Duodenal mucosa (tissue), 2 donors: Measurements from ENCODE around the gene TMEFF1.

Source experiments
- H3K27ac ChIP-seq: one replicate; pipeline ENCODE4 v1.7.0; 2013; ENCODE audit warnings: low read depth, low read length
- H3K27me3 ChIP-seq, 2 donors: one replicate each; pipeline ENCODE4 v1.7.0; 2013; ENCODE audit warnings: low read length in 2 of 2, control low read depth in 1 of 2; ENCODE audit not compliant: insufficient read depth in 2 of 2, control insufficient read depth in 1 of 2
- H3K36me3 ChIP-seq, 2 donors: one replicate each; pipeline ENCODE4 v1.7.0; 2013; ENCODE audit warnings: low read length in 2 of 2, control low read depth in 1 of 2; ENCODE audit not compliant: insufficient read depth in 2 of 2, control insufficient read depth in 1 of 2
- H3K4me1 ChIP-seq, 2 donors: one replicate each; pipeline ENCODE4 v1.7.0; 2013; ENCODE audit warnings: low read length in 2 of 2, control low read depth in 1 of 2; ENCODE audit not compliant: insufficient read depth in 2 of 2, control insufficient read depth in 1 of 2
- H3K4me3 ChIP-seq, 2 donors: one replicate each; pipeline ENCODE4 v1.7.0; 2013; ENCODE audit warnings: low read length in 2 of 2, low read depth in 1 of 2
- H3K9ac ChIP-seq, 2 donors: one replicate each; pipeline ENCODE4 v1.7.0; 2013; ENCODE audit warnings: low read length in 2 of 2, low read depth in 1 of 2
- H3K9me3 ChIP-seq, 2 donors: one replicate each; pipeline ENCODE4 v1.7.0; 2013; ENCODE audit warnings: low read length in 2 of 2, control low read depth in 1 of 2; ENCODE audit not compliant: control insufficient read depth in 1 of 2

Gene TMEFF1

GRCh38 chr9:100600521-100601079, 127.7 kb downstream of the TMEFF1 start:
- H3K27ac ChIP-seq = no peak overlapping the region
- H3K4me1 ChIP-seq = peaks cover 6% of the 10 kb centered on the region in 2 donors

DNA sequence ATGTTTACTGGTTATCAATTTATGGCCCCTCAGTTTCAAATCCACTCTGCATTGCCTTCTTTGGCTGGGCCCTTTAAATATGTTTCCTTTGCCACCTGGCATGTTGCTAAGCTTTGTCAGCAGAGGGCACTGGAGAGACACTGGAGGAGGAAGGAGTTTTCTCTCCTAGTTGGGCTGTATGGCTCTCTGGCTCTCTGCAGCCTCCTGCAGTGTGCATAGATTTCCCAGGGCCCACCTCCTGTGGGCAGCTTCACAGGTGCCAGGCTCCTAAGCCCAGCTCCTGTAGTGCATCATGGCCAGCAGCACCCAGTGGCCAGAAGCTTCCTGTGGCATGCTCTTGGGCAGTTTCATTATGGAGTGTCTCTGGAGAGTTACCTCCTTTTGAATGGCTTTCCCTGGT, 128.3 kb downstream of the TMEFF1 start:
- Histone ChIP-seq H3K27me3 (no peaks in the 10 kb centered on the region), H3K9ac (no peak overlapping the region), H3K27ac (no peak overlapping the region), H3K4me1 (peaks cover 6% of the 10 kb centered on the region in 2 donors), H3K36me3 (no peaks in the 10 kb centered on the region), H3K4me3 (no peak overlapping the region), H3K9me3 (no peaks in the 10 kb centered on the region)

More at GRCh38 chr9:100600521-100601079, 127.7 kb downstream of the TMEFF1 start:
- Histone ChIP-seq H3K36me3 (no peaks in the 10 kb centered on the region), H3K27me3 (no peaks in the 10 kb centered on the region), H3K4me3 (no peak overlapping the region), H3K9ac (no peak overlapping the region), H3K9me3 (no peaks in the 10 kb centered on the region)

DNA sequence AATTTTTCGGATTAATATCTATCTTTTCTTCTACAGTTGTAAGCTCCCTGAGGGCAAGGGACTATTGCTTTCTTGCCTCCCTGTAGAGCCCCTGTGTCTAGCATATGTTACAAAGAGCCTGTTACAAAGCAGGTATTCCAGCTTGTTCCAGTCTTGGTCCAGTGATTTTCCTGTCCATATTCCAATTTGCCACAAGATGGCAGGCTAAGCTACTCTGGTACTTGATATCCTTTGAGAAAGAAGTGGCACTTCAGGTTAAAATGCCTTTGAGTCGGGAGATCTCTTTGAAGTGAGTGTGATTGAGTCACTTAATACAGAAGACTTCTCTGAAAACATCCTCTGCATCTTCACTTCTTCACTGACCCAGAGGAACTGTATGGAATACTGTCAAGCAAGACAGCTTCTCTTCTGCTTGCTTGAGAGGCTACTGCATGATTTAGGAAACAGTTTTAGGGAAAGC, 129.4 kb downstream of the TMEFF1 start:
- Histone ChIP-seq H3K9me3 (no peaks in the 10 kb centered on the region), H3K4me1 (peaks cover 6% of the 10 kb centered on the region in 2 donors), H3K4me3 (no peak overlapping the region), H3K27ac (no peak overlapping the region), H3K27me3 (no peaks in the 10 kb centered on the region), H3K9ac (peak overlapping the region in 1 of 2 donors; percentile 7), H3K36me3 (no peaks in the 10 kb centered on the region)

GRCh38 chr9:100605405-100605804, 132.5 kb downstream of the TMEFF1 start:
- Histone ChIP-seq H3K4me3 (no peak overlapping the region), H3K9me3 (no peaks in the 10 kb centered on the region), H3K27me3 (no peaks in the 10 kb centered on the region), H3K9ac (no peak overlapping the region), H3K4me1 (no peaks in the 10 kb centered on the region), H3K36me3 (no peaks in the 10 kb centered on the region), H3K27ac (no peak overlapping the region)

- no peaks in the 10 kb centered on the region for H3K36me3 ChIP-seq
- no peak overlapping the region for H3K9ac ChIP-seq
- H3K9me3 ChIP-seq = no peaks in the 10 kb centered on the region
- H3K4me1 ChIP-seq = no peaks in the 10 kb centered on the region
- H3K27ac ChIP-seq = no peak overlapping the region
- no peaks in the 10 kb centered on the region for H3K27me3 ChIP-seq
- H3K4me3 ChIP-seq = no peak overlapping the region
Observed at GRCh38 chr9:100619194-100619593, 146.2 kb downstream of the TMEFF1 start.

- Histone ChIP-seq H3K4me3 (no peak overlapping the region), H3K4me1 (no peaks in the 10 kb centered on the region), H3K9me3 (no peaks in the 10 kb centered on the region), H3K36me3 (no peaks in the 10 kb centered on the region), H3K9ac (no peak overlapping the region), H3K27ac (no peak overlapping the region), H3K27me3 (no peaks in the 10 kb centered on the region)
Observed at GRCh38 chr9:100619665-100620064, 146.7 kb downstream of the TMEFF1 start.

GRCh38 chr9:100623969-100624368, 151.0 kb downstream of the TMEFF1 start:
- Histone ChIP-seq H3K27ac (no peak overlapping the region), H3K9ac (no peak overlapping the region), H3K27me3 (no peaks in the 10 kb centered on the region), H3K4me1 (no peaks in the 10 kb centered on the region), H3K9me3 (no peaks in the 10 kb centered on the region), H3K36me3 (no peaks in the 10 kb centered on the region), H3K4me3 (no peak overlapping the region)

GRCh38 chr9:100626949-100627348, 154.0 kb downstream of the TMEFF1 start:
- Histone ChIP-seq H3K27me3 (no peaks in the 10 kb centered on the region), H3K36me3 (no peaks in the 10 kb centered on the region), H3K4me1 (no peaks in the 10 kb centered on the region), H3K9ac (no peak overlapping the region), H3K4me3 (no peak overlapping the region), H3K9me3 (no peaks in the 10 kb centered on the region), H3K27ac (no peak overlapping the region)
